Hematopoietic multipotent progenitor cell (in vitro differentiated cells): ENCODE data around the gene NOS1AP. TPM values are rescaled to one million over a fixed set of nuclear protein-coding genes. Genes with fewer than 3 reads are reported as not detected.
"Not testable (repeated sequence)": the region's sequence is repeated elsewhere in the genome, so short reads cannot be mapped to it uniquely, and the experiment has no call there.

ENCODE experiments used
- DNase-seq, 3 donors: peaks; one replicate each; pipeline ENCODE4 v3.0.0-alpha.2; 2011 to 2015; ENCODE audit warnings: low read depth in 2 of 3, low spot score in 2 of 3
- total RNA-seq: library from RNA; depleted of rRNA; stranded (reverse); fragments of >200 nt; gene quantifications from one replicate; pipeline ENCODE4 v1.2.3, GENCODE V29; 2012

Gene NOS1AP
- total RNA-seq, 1 donor: under 0.01 TPM

DNA sequence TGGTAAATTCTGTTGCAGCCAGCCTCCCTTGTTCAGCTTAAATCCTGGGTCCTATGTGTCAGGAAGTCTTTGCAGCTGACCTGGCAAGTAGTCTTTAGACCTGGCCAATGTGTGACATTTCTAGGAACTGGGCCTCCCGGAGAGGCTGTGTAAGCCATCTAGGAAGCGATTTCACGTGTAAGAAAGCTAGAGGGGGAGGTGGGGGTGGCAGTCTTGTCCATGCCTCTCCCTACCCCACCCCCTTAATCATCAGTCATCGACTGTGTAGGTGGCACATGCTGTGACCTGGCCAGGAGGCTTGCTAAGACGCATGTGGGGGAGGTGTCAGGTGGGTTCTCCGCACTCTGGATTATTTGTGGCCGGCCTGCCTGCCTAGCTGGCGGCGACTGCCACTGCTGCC, 320.5 kb downstream of the NOS1AP start:
- no peak for DNase-seq

DNA sequence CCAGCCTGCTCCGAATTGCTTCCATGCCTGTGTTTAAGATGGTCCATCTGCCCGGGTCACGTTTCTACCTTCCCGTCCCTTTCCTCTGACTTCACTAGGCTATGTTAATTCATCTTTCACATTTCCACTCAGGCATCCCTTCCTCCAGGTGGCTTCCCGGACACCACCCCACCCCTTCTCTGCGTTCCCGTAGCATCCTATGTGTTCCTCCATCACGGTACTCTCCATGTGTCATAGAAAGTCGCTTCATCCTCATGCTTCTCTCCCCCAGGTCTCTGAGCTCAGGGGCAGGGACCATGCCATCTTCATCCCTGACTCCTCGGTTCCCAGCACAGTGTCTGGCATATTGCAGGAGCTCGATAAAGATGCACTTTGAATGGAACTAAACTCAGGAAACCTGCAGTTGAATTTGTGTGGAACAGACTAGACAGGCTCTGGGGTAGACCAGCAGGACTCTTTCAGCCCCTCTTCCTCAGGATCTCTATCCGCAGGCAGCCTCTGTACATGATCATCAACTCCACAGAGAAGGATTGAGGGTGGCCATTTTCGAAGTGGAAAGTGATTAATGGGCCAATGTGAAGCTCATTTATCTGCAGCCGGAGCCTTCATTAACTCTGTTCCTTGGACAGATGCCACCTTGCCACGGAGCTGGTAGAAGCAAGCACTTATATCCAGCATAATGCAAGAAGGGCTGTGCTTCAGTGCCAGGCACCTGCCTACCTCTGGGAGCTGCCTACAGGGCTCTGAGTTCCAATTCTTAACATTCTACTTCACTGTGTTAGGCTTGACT, 321.1 kb downstream of the NOS1AP start:
- no peak for DNase-seq

- peak in 2 of 3 donors; percentile 48 to 74 for DNase-seq
These were observed 322.5 kb downstream of the NOS1AP start for GRCh38 chr1:162391790-162392563.

DNA sequence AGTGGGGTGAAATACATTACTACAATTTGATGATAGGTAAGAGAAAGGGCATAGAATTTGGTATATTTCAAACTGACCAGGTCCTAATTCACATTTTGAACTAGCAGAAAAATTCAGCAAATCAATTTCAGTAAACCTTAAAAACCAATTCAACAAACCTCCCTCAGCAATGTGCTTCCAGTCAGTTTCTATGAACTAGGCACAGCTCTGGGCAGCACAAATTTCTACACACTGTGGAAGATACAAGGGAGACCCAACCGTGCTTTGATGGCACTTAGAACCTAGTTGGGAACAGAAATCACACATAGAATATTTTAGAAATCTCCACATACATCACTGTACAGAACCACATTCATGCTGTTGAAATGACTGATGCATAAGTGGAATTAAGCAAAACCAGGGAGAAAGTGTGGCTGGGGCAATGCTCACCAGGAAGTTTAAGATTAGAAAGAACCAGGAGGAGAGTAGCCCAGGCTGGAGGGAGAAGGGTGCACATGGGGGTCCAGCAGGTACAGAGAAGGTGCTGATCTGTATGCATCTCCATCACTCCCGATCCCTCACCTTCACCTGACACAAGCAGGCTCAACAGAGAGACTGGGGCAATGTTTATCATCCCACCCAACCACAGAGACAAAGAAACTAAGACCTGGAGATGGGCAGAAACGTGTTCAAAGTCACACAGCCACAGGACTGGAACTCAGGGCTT, 326.9 kb downstream of the NOS1AP start:
- no peak for DNase-seq

GRCh38 chr1:162397039-162397448, 327.6 kb downstream of the NOS1AP start:
- DNase-seq: no peak

DNA sequence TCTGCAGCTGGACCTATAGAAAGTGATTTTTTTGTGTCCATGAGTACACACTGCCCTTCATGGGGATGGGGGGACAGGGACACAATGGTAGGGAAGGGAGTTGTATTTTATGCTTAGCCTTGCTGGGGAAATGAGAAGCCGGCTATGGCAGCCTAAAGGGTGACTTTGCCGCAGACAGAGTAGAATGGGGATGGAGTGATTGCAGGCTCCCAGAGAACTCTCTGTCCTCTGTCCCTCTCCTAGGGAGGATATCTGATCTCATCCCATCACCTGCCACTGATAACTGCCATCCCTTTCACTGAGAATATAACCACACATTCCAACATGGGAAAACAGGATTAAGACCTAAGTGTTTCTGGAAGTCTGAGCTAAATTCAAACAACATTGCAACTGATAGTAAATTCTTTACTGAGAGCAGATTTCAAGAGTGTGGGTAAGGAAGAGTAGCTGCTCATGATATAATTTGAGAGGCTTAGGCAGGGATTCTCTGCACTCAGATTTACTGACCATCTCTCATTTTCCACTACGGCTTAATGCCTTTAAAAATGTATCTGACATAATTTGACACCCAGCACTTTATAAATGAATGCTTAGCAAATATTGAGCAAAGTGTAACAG, 328.6 kb downstream of the NOS1AP start:
- no peak for DNase-seq

GRCh38 chr1:162398999-162399580, 329.6 kb downstream of the NOS1AP start:
- no peak for DNase-seq

- DNase-seq: no peak
These were observed 331.4 kb downstream of the NOS1AP start for GRCh38 chr1:162400790-162401355.

DNA sequence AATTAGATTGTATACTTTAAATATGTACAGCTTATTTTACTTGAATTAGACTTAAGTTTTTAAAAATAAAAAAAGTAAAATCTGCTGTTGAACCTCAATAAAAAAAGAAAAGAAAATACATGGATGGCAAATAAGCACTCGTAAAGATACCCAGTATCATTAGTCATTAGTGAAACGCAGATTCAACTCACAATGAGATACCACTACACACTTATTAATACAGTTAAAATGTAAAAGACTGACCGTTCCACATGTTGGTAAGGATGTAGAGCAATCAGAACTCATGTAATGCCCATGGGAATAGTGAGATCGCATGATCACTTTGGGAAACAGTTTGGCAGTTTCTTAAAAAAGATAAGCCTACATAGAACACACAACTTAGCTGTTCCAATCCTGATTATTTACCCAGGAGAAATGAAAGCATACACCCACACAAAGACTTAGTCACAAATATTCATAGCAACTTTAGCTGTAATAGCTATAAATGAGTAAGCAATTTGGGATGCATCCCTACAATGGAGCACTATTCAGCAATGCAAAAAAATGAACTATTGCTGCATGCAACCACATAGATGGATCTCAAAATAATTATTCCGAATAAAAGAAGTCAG, 335.2 kb downstream of the NOS1AP start:
- no peak for DNase-seq

- DNase-seq: no peak
These were observed 336.3 kb downstream of the NOS1AP start for GRCh38 chr1:162405800-162406199.

GRCh38 chr1:162406811-162407210, 337.3 kb downstream of the NOS1AP start:
- DNase-seq: no peak

DNA sequence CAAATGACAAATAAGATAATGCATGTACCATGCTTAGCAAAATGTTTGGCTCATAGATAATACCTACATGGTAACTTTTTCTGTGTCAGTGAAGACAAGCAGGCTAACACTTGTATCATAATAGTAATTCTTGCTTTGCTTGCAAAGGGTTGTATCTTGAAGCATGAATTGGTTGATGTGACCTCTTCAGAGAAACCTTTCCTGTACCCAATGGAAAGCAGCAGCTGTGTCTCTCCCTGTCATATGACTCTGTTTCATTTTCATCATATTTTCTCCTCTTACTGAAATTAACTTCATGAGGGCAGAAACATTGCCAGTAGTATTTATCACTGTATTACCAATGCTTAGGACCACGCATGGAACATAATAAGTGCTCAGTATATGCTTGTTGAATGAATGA, 338.0 kb downstream of the NOS1AP start:
- DNase-seq: no peak

- no peak for DNase-seq
These were observed 342.5 kb downstream of the NOS1AP start, which contains the start of gene SH2D1B for GRCh38 chr1:162412002-162412401. Gene SH2D1B, minus strand, starts transcription at chr1:162412136. Its CDS starts 120 bp downstream, at chr1:162412016.

- no peak for DNase-seq
These were observed 346.7 kb downstream of the NOS1AP start for GRCh38 chr1:162416215-162416614.

DNA sequence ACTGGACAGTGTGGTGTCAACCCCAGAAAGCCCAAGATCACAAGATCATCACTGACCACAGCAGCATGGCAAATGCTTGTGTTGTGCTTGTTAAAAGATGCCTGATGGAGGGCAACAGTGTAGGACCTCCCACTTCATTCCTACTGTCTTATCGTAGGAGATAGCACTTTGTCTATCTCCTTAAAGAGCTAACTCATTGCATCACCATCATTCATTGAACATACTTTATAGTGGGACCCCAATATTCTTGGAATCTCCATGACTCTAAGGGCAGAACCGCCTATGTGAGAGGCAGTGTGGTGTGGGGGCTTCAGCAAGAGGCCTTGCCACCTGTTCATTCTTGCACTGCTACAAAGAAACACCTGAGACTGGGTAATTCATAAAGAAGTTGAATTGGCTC, 347.4 kb downstream of the NOS1AP start:
- no peak for DNase-seq

- no peak for DNase-seq
These were observed 348.2 kb downstream of the NOS1AP start for GRCh38 chr1:162417650-162418049.

- not testable (repeated sequence) for DNase-seq
These were observed 349.1 kb downstream of the NOS1AP start for GRCh38 chr1:162418584-162418983.

DNA sequence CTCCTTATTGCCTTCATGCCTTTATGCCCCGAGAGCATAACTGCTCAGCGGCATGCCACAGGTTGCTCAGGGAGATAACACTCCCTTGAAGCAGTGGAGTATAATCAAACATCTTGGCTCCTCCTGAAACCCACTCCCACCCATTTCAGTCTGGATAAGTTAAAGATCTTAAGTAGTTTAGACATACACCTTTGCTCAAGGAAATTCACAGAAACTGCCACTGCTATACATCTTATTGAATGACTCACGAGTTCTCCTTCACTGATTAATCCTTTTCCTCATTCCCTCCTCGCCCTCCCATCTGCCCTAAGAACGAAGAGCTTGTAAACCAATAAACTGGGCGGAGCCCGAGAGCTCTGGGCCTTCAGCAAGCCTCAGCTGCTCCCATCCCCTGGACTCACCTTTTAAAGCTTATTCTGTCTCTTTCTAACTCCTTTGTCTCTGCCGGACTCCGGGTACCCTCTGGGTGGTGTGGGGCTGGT, 350.0 kb downstream of the NOS1AP start:
- DNase-seq: not testable (repeated sequence)
